Right lobe of liver (tissue), 4 donors: ENCODE data around the gene LPAR1.

Experiments
- POLR2A ChIP-seq: fragments of 450-650 bp; IDR thresholded peaks from one replicate; pipeline ENCODE4 v1.6.1; 2017; ENCODE audit warnings: antibody characterized with exemption, mild to moderate bottlenecking
- TF ChIP-seq, protein P1 (sequence below), 4 donors: fragments of 200-600 bp in 3 of 4; fragments of 450-650 bp in 1 of 4; IDR thresholded peaks; one replicate each; pipeline versions ENCODE4 v1.5.1 to v1.8.0; 2016 to 2022; ENCODE audit warnings: antibody characterized with exemption in 4 of 4, mild to moderate bottlenecking in 2 of 4
- donor health status: DM: no; HTN: no; CAD: no.
- donor health status: DM: no; HTN: no; CAD: no.
- donor health status: DM: no; HTN: yes; CAD: no.

DNA sequence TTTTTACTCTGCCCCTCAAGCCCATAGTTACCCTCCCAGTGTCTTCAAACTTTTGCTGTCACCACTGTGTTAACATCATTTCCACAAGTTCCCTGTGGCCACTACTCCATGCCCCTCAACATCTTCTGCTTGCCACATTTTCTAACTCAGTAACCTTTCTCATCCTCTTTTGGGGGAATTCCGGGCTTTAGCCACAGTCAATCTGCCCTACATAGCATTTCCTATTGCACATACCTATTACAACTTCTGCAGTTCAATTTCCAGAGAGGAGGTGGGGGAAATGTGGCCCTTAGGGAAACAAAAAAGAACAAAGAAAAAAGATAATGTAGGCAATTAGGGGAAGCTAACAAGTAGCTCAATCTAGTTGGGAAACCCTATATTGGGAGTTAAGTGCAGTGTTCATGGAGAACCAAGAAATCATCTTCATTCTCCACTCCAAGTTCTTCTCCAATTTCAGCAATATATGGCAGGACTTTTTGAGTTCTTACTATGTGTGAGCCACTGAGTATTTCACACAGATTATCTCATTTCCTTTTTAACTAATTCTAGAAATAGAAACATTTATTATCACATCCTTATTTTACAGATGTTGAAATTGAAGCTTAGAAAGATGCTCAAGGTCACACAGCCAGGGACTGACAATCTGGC lies 40.2 kb upstream of the LPAR1 start:
- TF ChIP-seq POLR2A: no peak
- TF ChIP-seq, protein P1, sequence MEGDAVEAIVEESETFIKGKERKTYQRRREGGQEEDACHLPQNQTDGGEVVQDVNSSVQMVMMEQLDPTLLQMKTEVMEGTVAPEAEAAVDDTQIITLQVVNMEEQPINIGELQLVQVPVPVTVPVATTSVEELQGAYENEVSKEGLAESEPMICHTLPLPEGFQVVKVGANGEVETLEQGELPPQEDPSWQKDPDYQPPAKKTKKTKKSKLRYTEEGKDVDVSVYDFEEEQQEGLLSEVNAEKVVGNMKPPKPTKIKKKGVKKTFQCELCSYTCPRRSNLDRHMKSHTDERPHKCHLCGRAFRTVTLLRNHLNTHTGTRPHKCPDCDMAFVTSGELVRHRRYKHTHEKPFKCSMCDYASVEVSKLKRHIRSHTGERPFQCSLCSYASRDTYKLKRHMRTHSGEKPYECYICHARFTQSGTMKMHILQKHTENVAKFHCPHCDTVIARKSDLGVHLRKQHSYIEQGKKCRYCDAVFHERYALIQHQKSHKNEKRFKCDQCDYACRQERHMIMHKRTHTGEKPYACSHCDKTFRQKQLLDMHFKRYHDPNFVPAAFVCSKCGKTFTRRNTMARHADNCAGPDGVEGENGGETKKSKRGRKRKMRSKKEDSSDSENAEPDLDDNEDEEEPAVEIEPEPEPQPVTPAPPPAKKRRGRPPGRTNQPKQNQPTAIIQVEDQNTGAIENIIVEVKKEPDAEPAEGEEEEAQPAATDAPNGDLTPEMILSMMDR (IDR thresholded peaks at IDR 0.05): no peak
